GM20000 (cell line): ENCODE measurements around the gene FOXP1.

Experiments
- DNase-seq: peaks from one replicate; pipeline ENCODE4 v3.0.0; 2012; ENCODE audit warnings: low spot score
- CTCF ChIP-seq: IDR thresholded peaks from 2 replicates; pipeline ENCODE4 v1.5.1; 2012; ENCODE audit warnings: mild to moderate bottlenecking, control low read depth; ENCODE audit errors: extremely low read depth, missing control alignments

Gene FOXP1

GRCh38 chr3:71521021-71521352 lies 62.5 kb downstream of the FOXP1 start:
- TF ChIP-seq CTCF: no peak
- DNase-seq: no peak

- DNase-seq: peak; percentile 6
- TF ChIP-seq CTCF: no peak
Observed at GRCh38 chr3:71520161-71521020, 63.1 kb downstream of the FOXP1 start.

- TF ChIP-seq CTCF: no peak
- no peak for DNase-seq
Observed at GRCh38 chr3:71518089-71518488, 65.4 kb downstream of the FOXP1 start.

- TF ChIP-seq CTCF: no peak
- no peak for DNase-seq
Observed at GRCh38 chr3:71517271-71517791, 66.2 kb downstream of the FOXP1 start.

- TF ChIP-seq CTCF: no peak
- no peak for DNase-seq
Observed at GRCh38 chr3:71515636-71516365, 67.7 kb downstream of the FOXP1 start.

GRCh38 chr3:71514621-71515020 lies 68.9 kb downstream of the FOXP1 start:
- TF ChIP-seq CTCF: no peak
- DNase-seq: no peak

- no peak for TF ChIP-seq CTCF
Observed at GRCh38 chr3:71513515-71513914, 70.0 kb downstream of the FOXP1 start.

More at GRCh38 chr3:71513515-71513914, 70.0 kb downstream of the FOXP1 start:
- no peak for DNase-seq
